GM18517 (cell line): ENCODE measurements around the gene STAT3.

Source experiments
- ATAC-seq: cut with Tn5 transposase; IDR thresholded peaks from one replicate; pipeline ENCODE4 v1.9.1; 2021; ENCODE audit warnings: mild to moderate bottlenecking, moderate library complexity; ENCODE audit not compliant: unreplicated experiment

Gene STAT3

DNA sequence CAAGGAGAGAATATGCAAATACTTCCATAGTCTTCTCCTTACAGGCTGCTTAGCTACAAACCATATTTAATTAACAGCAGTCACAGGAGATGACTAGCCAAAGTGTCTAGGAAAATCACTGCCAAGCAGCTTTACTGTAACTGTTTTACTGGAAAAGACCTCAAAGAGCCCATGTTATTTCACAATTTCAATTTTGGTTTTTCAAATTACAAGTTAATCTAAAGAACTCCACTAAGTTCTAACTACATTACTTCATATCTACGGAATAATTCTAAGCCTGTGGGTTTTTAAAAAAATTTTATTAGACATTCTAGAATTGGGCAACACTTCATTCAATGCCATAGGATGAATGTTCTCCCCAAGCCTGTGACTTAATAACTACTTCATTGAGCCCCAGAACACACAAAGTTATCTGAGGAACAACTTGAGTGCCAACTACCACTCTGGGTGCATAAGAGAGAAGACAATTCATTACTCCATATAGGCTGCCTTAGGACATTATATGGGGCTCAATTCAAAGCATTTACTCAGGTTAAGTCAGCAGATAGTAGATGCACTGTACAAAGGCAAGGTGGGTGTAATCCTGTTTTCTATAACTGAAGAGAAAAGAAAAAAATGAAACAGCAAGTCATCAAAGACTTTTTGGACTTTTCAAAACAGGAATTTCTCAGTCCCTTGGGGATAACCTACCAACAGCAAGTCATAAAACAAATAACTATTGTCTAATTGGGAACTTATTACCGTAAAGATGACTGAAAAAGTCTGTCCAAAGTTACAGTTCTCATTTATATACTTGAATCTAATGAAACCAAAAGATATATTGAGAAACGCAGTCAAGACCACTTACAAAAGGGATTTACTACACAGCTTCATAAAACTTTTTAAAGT, 33.0 kb downstream of the STAT3 start:
- ATAC-seq = no peak

DNA sequence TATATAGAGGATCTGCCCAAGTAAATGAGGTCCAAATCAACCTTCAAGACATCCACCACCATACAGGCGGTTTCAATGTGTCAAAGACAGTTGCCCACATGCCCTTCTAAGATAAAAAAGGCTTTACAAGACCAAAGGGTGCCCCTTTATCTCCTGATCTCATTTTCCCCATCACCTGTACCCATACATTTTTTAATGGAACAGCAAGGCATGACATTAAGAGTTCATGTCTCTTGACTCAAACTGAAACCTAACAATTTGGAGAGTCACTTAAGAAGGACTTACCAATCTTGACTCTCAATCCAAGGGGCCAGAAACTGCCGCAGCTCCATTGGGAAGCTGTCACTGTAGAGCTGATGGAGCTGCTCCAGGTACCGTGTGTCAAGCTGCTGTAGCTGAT, 40.1 kb downstream of the STAT3 start:
- no peak for ATAC-seq

DNA sequence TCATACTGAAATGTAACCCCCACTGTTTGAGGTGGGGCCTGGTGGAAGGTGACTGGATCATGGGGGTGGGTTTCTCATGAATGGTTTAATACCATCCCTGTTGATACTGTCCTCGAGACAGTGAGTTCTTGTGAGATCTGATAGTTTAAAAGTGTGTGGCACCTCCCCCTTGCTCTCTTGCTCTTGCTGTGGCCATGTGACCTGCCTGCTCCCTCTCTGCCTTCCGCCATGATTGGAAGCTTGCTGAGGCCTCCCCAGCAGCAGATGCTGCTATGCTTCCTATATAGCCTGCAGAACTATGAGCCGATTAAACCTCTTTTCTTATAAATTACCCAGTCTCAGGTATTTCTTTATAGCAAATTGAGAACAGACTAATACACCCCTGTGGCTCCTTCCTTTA, 40.6 kb downstream of the STAT3 start:
- no peak for ATAC-seq

DNA sequence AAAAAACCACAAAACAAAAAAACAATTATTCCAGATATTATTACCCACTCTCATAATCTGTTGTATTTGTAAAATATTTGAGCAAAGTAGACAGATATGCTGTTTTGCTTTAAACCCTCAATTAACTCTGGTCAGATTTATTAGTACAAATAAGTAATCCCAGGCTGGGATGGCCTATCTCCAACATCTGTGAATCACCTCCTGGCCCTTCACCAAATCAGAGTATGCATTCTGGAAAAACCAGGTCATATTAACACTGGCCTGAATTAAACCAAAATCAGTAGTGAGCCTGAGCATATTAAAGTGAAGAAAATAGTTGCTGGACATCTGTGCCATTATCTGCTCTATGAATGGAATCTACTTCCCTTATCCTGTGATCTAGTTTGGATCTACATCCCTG, 41.0 kb downstream of the STAT3 start:
- no peak for ATAC-seq

DNA sequence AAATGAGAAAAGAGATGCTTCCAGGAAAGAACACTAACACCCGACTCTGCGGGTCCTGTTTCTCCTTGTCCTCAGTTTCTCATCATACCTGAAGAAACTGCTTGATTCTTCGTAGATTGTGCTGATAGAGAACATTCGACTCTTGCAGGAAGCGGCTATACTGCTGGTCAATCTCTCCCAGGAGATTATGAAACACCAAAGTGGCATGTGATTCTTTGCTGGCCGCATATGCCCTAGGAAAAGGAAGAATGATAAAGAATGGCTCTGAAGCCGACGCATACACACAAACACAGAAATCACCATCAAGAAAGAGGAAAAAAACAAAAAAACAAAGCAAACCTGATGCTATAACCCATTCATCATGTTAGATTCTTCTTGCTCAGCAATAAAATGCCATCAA, 41.8 kb downstream of the STAT3 start:
- ATAC-seq = no peak

DNA sequence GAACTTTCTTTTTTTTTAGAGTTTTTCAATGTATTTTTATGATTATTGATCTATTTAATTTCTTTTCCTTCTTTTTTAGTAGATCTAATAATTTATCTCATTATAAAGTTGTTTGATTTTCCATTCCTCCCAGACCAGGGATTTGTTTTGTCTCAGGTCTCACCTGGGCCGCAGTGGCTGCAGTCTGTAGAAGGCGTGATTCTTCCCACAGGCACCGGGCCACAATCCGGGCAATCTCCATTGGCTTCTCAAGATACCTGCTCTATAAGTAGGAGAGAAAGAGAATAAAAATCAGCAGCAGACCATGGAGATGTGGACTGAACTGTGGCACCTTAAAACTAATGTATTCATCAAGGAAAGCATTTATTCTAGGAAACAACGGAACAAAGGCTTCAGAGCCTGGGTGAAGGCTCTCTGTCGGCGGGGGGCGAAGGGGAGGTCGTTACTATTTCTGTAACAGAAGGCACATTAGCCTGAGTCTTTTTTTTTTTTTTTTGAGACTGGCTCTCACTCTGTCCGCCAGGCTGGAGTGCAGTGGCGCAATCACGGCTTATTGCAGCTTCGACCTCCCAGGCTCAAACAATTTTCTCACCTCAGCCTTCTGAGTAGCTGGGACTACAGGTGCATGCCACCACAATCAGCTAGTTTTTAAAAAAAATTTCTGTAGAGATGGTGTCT, 42.7 kb downstream of the STAT3 start:
- no peak for ATAC-seq

DNA sequence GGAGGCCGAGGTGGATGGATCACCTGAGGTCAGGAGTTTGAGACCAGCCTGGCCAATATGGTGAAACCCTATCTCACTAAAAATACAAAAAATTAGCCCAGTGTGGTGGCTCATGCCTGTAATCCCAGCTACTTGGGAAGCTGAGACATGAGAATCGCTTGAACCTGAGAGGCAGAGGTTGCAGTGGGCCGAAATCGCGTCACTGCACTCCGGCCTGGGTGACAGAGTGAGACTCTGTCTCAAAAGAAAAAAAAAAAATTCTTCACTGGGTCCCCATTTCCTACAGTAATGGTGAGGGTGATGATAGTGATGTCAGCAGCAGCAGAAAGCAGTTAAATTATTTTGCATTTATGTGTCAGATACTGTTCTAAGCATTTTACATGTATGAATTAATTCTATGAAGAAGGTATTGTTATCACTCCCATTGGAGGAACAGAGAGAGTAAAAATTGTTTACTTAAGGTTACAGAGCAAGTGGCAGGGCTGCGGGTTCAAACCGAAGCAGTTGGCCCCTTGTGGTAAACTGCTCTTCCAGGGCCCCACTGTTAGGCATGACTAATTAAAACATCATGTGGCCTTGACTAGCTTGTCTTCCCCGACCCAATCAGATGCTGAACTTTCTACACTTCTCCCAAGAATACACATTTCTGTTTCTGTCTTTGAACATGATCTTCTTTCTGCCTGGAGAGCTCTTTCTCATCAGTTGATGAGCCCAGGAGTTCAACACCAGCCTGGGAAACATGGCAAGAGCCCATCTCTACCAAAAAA, 45.8 kb downstream of the STAT3 start:
- ATAC-seq = no peak

DNA sequence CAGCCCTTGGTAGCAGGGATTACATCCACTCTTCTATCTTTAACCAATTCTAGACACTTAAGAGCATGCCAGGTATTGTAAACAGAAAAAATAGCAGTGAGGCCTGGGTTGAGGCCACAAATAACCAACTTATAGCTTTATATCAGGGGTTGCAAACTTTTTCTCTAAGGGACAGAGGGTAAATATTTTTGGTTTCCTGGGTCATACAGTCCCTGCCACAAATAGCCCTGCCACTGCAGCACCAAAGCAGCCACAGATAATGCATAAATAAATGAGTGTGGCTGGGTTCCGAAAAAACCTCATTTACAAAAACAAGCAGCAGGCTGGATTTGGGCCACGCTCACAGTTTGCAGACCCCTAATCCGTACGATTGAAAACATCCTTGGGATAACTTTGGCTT, 46.7 kb downstream of the STAT3 start:
- ATAC-seq = no peak

DNA sequence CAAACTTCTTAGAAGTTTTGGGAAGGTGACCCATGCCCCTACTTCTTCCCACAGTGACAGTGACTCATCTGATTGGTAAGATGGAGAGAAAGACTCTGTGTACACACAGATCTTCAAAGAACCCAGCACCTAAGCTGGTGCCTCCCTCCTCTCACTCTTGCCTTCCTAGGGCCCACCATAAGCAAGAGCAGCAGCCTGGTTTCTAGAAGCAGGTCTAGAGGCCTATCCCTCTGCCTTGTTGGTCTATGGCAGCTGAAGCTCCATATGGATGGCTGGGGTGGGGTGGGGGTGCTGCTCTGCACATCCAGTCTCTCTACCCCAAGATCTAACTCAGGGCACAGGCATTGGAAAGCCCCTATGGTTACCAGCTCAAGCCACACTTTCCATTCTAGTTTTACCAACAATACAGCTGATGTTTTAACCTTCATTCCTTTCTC, 47.5 kb downstream of the STAT3 start:
- no peak for ATAC-seq

DNA sequence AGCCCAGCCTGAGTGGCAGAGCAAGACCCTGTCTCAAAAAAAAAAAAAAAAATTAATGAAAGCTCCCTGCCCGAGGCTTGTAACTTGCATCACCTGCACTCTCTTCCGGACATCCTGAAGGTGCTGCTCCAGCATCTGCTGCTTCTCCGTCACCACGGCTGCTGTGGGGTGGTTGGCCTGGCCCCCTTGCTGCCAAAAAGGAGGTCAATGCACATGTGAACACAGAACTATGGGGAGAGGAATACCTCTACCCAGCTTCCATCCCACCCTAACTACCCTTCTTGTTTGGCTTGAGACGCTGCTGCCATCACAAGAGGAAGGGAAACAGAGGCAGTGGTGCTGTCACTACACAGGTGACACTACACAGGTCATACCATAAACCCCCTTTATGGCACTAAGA, 49.0 kb downstream of the STAT3 start:
- ATAC-seq = no peak

DNA sequence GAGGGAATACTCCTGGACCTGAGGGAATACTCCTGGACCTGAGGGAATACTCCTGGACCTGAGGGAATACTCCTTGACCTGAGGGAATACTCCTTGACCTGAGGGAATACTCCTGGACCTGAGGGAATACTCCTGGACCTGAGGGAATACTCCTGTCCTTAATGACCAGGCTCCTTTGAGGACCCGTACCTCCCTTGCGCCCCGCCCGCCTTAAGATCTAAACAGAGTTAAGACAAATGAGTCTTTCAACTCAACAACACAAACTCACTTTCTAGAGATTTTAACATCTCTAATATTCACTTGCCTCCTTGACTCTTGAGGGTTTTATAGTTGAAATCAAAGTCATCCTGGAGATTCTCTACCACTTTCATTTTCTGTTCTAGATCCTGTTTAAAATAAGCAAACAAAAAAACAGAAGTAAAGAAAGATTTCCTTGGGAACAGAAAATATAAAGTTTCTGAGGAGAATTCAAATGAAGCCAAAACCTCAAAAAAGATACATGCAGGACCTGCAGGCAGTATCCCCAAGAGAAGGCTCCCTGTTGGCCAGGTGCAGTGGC, 49.7 kb downstream of the STAT3 start:
- no peak for ATAC-seq

DNA sequence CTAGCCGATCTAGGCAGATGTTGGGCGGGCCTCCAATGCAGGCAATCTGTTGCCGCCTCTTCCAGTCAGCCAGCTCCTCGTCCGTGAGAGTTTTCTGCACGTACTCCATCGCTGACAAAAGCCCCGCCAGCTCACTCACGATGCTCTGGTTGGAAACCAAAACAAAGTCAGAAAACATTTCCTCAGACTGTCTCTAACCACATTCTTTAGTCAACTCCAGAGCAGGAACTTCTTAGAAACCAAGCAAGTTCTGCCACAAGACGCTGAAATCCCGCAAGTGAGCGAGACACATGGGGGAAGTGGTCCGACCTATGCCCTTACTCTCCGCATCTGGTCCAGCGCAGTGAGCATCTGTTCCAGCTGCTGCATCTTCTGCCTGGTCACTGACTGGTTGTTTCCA, 50.8 kb downstream of the STAT3 start:
- ATAC-seq = no peak

DNA sequence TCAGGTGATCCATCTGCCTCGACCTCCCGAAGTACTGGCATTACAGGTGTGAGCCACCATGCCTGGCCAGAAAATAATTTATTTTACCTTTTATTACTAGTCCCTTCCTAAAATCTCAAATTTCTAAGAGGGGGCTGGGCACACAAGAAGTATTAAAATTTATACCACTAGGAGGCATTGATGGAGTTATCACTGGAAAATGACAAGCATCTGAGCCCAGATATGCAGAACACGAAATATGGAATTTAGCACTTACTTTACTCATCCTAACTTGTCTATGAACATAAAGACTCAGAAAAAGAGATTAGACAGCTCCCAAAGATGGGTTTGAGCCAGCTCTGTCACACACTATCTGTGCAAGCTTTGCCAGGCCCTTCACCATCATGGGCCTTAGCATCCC, 53.6 kb downstream of the STAT3 start:
- no peak for ATAC-seq

DNA sequence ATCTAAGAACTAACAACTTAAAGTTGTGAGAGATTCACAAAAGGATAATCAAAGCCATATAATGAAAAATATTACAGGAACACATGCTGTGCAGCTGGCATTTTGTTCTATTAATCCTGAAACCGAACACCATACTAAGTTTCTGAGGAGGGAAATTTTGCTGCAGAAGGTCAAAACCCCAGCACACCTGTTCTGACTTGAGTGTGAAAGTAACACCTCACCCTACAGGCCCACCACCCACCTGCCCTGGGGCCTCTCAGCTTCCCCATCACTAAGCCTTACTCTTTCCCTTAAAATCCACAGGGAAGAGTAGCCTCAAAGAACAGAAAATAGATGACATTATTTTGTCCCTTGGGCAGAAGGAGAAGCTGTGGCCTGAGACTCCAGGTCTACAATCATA, 55.2 kb downstream of the STAT3 start:
- ATAC-seq = no peak

DNA sequence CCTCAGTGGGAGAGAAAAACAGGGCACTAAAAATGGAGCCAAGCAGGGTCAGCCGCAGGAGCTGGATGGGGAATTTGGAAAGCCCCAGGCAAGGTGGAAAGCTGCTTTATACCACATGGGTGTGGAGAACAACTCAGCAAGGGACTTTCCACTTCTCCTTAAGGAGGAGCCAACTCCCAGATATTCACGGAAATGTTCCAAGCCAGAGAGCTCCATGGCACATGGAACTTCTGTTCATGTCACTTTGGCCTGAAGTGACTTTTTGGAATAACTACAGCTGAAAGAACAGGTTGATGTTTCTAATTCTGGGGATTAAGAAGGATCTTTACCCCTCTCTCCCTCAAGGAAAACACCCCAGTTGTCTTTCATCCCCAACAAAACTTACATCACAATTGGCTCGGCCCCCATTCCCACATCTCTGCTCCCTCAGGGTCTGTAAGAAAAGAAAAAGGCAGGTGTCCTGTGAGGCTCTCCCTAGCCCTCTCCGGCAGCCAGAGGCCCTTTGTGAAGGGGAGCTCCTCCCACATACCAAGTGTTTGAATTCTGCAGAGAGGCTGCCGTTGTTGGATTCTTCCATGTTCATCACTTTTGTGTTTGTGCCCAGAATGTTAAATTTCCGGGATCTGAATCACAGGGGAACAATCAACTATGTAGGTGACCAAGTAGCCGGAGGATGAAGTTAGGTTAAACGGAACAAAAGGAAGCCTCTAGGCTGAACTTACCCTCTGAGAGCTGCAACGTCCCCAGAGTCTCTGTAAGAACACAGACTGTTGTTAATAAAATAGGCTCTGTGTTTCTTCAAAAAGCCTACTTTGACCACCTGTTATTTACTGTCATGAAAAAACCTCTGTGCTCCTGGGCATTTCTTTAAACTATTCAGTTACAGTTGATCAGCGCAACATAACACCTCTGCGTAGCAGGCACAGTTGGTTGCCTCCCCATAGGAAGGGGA, 58.9 kb downstream of the STAT3 start:
- ATAC-seq = no peak

DNA sequence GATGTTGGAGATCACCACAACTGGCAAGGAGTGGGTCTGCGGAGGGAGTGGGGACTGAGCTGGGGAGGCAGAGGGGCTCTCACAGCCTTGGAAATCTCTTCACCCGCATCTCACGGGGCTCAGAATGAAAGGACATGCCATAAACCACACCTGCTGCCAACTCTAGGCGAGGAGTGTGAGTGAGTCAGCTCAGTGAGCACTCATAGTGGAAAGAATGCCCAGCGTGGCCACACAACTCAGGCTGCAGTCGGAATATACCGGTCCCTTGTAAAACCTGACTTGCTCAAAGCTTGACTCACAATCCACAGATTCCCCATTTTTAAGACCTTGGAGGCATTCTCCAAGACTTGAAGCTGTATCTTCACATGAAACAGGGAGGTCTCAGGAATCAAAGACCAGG, 63.2 kb downstream of the STAT3 start:
- ATAC-seq = no peak

DNA sequence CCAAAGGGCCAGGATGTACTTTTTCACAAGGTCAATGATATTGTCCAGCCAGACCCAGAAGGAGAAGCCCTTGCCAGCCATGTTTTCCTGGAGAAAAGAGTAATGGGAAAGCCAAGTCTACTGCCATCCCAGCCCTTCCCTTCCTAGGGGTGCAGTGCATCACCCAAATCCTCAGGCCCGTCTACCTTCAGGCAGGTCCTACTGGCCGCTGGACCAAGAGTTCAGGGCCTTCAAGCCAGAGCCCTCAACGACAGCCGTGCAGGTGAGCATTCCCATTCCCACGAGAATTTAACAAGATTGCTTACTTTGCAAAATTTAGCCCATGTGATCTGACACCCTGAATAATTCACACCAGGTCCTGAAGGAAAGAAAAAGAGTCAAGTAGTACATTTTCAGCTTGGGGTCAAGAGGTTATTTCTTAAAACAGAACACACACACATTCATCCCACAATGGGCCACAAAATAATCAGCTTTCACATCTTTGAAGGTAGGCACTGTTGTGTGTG, 64.9 kb downstream of the STAT3 start:
- ATAC-seq = no peak

DNA sequence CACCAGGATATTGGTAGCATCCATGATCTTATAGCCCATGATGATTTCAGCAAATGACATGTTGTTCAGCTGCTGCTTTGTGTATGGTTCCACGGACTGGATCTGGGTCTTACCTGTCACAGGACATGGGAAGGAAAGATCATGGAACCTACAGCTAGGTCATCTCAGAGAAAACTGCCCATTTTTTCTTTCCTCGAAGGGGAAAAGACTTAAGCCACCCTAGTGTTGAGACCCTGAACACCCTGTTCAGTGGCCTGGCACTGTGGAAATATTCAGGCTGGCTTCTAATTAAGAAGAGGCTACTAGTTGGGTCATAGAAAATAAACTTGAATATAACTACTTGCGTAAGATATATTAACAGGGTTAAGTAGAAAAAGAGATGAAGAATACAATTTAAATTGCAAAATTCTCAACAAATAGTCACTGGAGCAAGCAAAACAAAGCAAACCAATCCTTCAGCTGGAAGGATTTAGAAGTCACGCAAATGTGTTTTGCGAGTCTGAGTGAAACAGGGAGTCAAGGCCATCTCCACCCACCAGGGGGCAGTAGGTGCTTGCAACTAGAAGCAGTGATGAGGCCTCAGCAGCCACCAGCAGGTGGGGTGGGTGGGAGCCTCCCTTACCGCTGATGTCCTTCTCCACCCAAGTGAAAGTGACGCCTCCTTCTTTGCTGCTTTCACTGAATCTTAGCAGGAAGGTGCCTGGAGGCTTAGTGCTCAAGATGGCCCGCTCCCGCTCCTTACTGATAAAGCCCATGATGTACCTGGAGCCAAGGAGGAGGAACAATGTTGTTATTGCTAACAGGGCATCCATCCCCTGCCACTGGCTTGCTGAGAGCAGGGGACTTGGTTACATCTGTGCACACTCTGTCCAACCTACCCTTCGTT, 65.6 kb downstream of the STAT3 start:
- ATAC-seq = peak; percentile 55

DNA sequence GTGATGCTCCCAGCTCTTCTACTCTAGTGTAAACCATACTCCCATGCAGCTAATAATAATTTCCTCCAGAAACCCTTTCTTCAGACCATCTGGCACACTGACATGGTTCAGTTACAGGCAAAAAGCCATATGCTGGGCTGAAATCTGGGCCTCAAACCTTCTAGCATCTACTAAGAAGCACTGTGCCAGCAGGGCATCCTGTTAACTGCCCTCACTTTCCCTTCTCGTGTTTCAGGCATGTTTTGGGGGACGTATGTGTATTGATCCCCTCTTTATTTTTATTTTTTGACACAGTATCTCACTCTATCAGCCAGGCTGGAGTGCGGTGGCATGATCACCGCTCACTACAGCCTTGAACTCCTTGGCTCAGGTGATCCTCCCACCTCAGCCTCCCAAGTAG, 66.7 kb downstream of the STAT3 start:
- ATAC-seq = no peak
